Mesenchymal stem cell (in vitro differentiated cells and primary cell): ENCODE measurements around the gene ELF3.

ENCODE experiments used
- DNase-seq: peaks from one replicate; pipeline ENCODE4 v3.0.0-alpha.2; 2013
- H2AFZ ChIP-seq: one replicate; pipeline ENCODE4 v1.6.1; 2013; ENCODE audit warnings: low read depth, mild to moderate bottlenecking, control low read depth, inconsistent platforms, low read length, moderate library complexity
- H2AK5ac ChIP-seq: 2 replicates; pipeline ENCODE4 v1.6.1; 2013; ENCODE audit warnings: low read length, moderate library complexity, mild to moderate bottlenecking, inconsistent platforms; ENCODE audit not compliant: severe bottlenecking
- H2BK120ac ChIP-seq: one replicate; pipeline ENCODE4 v1.6.1; 2013; ENCODE audit warnings: low read depth, mild to moderate bottlenecking, inconsistent platforms, low read length, moderate library complexity
- H2BK12ac ChIP-seq, 2 experiments: one replicate each; pipeline ENCODE4 v1.6.1; 2013; ENCODE audit warnings: inconsistent platforms in 2 of 2, low read length in 2 of 2, mild to moderate bottlenecking in 2 of 2, moderate library complexity in 2 of 2, control low read depth in 1 of 2
- H2BK15ac ChIP-seq: one replicate; pipeline ENCODE4 v1.6.1; 2013; ENCODE audit warnings: mild to moderate bottlenecking, low read depth, inconsistent platforms; ENCODE audit not compliant: poor library complexity, severe bottlenecking
- H2BK5ac ChIP-seq: 2 replicates; pipeline ENCODE4 v1.6.1; 2013; ENCODE audit warnings: low read depth, mild to moderate bottlenecking, low read length, control low read depth, inconsistent platforms; ENCODE audit not compliant: poor library complexity, severe bottlenecking
- H3K14ac ChIP-seq, 2 experiments: one replicate each; pipeline ENCODE4 v1.6.1; 2013; ENCODE audit warnings: inconsistent platforms in 2 of 2, low read length in 2 of 2, control low read depth in 1 of 2, mild to moderate bottlenecking in 1 of 2, moderate library complexity in 1 of 2
- H3K18ac ChIP-seq, 2 experiments: one replicate each; pipeline ENCODE4 v1.6.1; 2013; ENCODE audit warnings: inconsistent platforms in 2 of 2, low read length in 2 of 2, control low read depth in 1 of 2, low read depth in 1 of 2, mild to moderate bottlenecking in 1 of 2
- H3K23ac ChIP-seq, 2 experiments: one replicate each; pipeline ENCODE4 v1.6.1; 2013; ENCODE audit warnings: inconsistent platforms in 2 of 2, low read length in 2 of 2, mild to moderate bottlenecking in 2 of 2, moderate library complexity in 2 of 2, control low read depth in 1 of 2
- H3K27ac ChIP-seq: 2 replicates; pipeline ENCODE4 v1.5.1; 2013; ENCODE audit warnings: mild to moderate bottlenecking, moderate library complexity, low read length, control low read depth, inconsistent platforms; ENCODE audit not compliant: poor library complexity, severe bottlenecking
- H3K27me3 ChIP-seq, 2 experiments: 2 replicates each; pipeline versions ENCODE4 v1.6.1 to v1.7.0; 2013; ENCODE audit warnings: low read length in 2 of 2, mild to moderate bottlenecking in 2 of 2, moderate library complexity in 2 of 2, control low read depth in 1 of 2, inconsistent platforms in 1 of 2; ENCODE audit not compliant: control insufficient read depth in 1 of 2, insufficient read depth in 1 of 2
- H3K36me3 ChIP-seq, 2 experiments: 2 replicates each; pipeline versions ENCODE4 v1.6.1 to v1.7.0; 2013; ENCODE audit warnings: low read length in 2 of 2, control low read depth in 1 of 2, inconsistent platforms in 1 of 2, low read depth in 1 of 2, mild to moderate bottlenecking in 1 of 2; ENCODE audit not compliant: insufficient read depth in 2 of 2, control insufficient read depth in 1 of 2
- H3K4ac ChIP-seq, 2 experiments: one replicate each; pipeline ENCODE4 v1.6.1; 2013; ENCODE audit warnings: inconsistent platforms in 2 of 2, low read length in 2 of 2, mild to moderate bottlenecking in 2 of 2, moderate library complexity in 2 of 2, control low read depth in 1 of 2, low read depth in 1 of 2
- H3K4me1 ChIP-seq: 2 replicates; pipeline ENCODE4 v1.6.1; 2013; ENCODE audit warnings: low read depth, low read length, control low read depth; ENCODE audit not compliant: control insufficient read depth, insufficient read depth
- H3K4me2 ChIP-seq: 2 replicates; pipeline ENCODE4 v1.6.1; 2013; ENCODE audit warnings: low read length, mild to moderate bottlenecking, inconsistent platforms; ENCODE audit not compliant: poor library complexity, severe bottlenecking
- H3K4me3 ChIP-seq, 2 experiments: 2 replicates each; pipeline versions ENCODE4 v1.5.1 to v1.7.0; 2013; ENCODE audit warnings: low read length in 2 of 2, mild to moderate bottlenecking in 2 of 2, control low read depth in 1 of 2, low read depth in 1 of 2; ENCODE audit not compliant: insufficient read depth in 1 of 2
- H3K79me1 ChIP-seq: replicated peaks from 2 replicates; pipeline ENCODE4 v1.6.1; 2013; ENCODE audit warnings: mild to moderate bottlenecking, control low read depth, low read length, inconsistent platforms; ENCODE audit not compliant: poor library complexity, severe bottlenecking
- H3K9ac ChIP-seq: 2 replicates; pipeline ENCODE4 v1.7.0; 2013; ENCODE audit warnings: mild to moderate bottlenecking, low read length, moderate library complexity
- H3K9me3 ChIP-seq: 2 replicates; pipeline ENCODE4 v1.7.0; 2013; ENCODE audit warnings: mild to moderate bottlenecking, low read length; ENCODE audit not compliant: control insufficient read depth
- H4K8ac ChIP-seq: one replicate; pipeline ENCODE4 v1.6.1; 2013; ENCODE audit warnings: inconsistent platforms, mild to moderate bottlenecking, low read length, moderate library complexity
- H4K91ac ChIP-seq: one replicate; pipeline ENCODE4 v1.6.1; 2013; ENCODE audit warnings: mild to moderate bottlenecking, low read length, inconsistent platforms
- WGBS: methylation state at CpG from one replicate; pipeline ENCODE4 v1.1.7; 2013; ENCODE audit warnings: mixed read lengths; 5-methylcytosine and 5-hydroxymethylcytosine counted together

The ELF3 gene

GRCh38 chr1:201968202-201968925 is 42.0 kb upstream of the ELF3 start:
- no peak overlapping the region for H4K8ac ChIP-seq
- no peak overlapping the region for H2BK120ac ChIP-seq
- H4K91ac ChIP-seq: no peak overlapping the region
- WGBS: 90% methylated on average over 12 of the region's 16 CpGs
- H3K27me3 ChIP-seq: no peaks in the 10 kb centered on the region
- no peak overlapping the region for H2AK5ac ChIP-seq
- peaks cover 8% of the 10 kb centered on the region for H3K4me1 ChIP-seq
- peaks cover 5% of the 10 kb centered on the region for H3K79me1 ChIP-seq
- H3K36me3 ChIP-seq: peaks cover 20 to 68% of the 10 kb centered on the region in 2 experiments
- no peak overlapping the region for H3K23ac ChIP-seq
- no peak overlapping the region for H2BK12ac ChIP-seq
- H3K4ac ChIP-seq: no peak overlapping the region
- no peak overlapping the region for H2BK15ac ChIP-seq
- H3K4me2 ChIP-seq: no peak overlapping the region
- no peak overlapping the region for H3K27ac ChIP-seq
- H3K14ac ChIP-seq: no peak overlapping the region
- H3K9ac ChIP-seq: no peak overlapping the region
- H2AFZ ChIP-seq: no peak overlapping the region
- H3K9me3 ChIP-seq: no peaks in the 10 kb centered on the region
- H2BK5ac ChIP-seq: no peak overlapping the region
- H3K4me3 ChIP-seq: no peak overlapping the region
- H3K18ac ChIP-seq: no peak overlapping the region
- DNase-seq: no peak

- Histone ChIP-seq H3K36me3 (peaks cover 20 to 51% of the 10 kb centered on the region in 2 experiments), H2BK15ac (no peak overlapping the region), H2BK120ac (no peak overlapping the region), H3K9ac (peak overlapping the region; percentile 22), H3K79me1 (peaks cover 3% of the 10 kb centered on the region), H3K4me2 (no peak overlapping the region), H4K91ac (no peak overlapping the region), H2AK5ac (no peak overlapping the region), H2AFZ (no peak overlapping the region), H3K4me3 (no peak overlapping the region), H3K27me3 (no peaks in the 10 kb centered on the region), H3K4ac (no peak overlapping the region), H4K8ac (no peak overlapping the region), H3K9me3 (no peaks in the 10 kb centered on the region), H3K14ac (no peak overlapping the region), H3K4me1 (peaks cover 8% of the 10 kb centered on the region), H3K23ac (no peak overlapping the region), H2BK12ac (no peak overlapping the region), H2BK5ac (no peak overlapping the region), H3K27ac (no peak overlapping the region), H3K18ac (no peak overlapping the region)
- peak; percentile 15 for DNase-seq
- WGBS: 73% methylated on average over 7 of the region's 9 CpGs
Measured at GRCh38 chr1:201970334-201971159, 39.8 kb upstream of the ELF3 start.

GRCh38 chr1:201982082-201982622 is 28.2 kb upstream of the ELF3 start:
- H3K4me3 ChIP-seq: peak overlapping the region; percentile 38 to 86
- H3K14ac ChIP-seq: no peak overlapping the region
- no peak overlapping the region for H4K91ac ChIP-seq
- WGBS: 19% methylated on average over 24 of the region's 31 CpGs
- no peaks in the 10 kb centered on the region for H3K27me3 ChIP-seq
- H3K4me1 ChIP-seq: peaks cover 15% of the 10 kb centered on the region
- peak overlapping the region in 1 of 2 experiments; percentile 42 for H3K4ac ChIP-seq
- no peak overlapping the region for H3K23ac ChIP-seq
- DNase-seq: no peak
- peak overlapping the region in 1 of 2 experiments; percentile 4 for H2BK12ac ChIP-seq
- H2BK15ac ChIP-seq: no peak overlapping the region
- no peak overlapping the region for H2AK5ac ChIP-seq
- H3K4me2 ChIP-seq: peak overlapping the region; percentile 15
- H3K9me3 ChIP-seq: no peaks in the 10 kb centered on the region
- no peak overlapping the region for H3K27ac ChIP-seq
- H3K18ac ChIP-seq: peak overlapping the region in 1 of 2 experiments; percentile 55
- peak overlapping the region; percentile 91 for H3K9ac ChIP-seq
- peak overlapping the region; percentile 9 for H4K8ac ChIP-seq
- H3K79me1 ChIP-seq: peaks cover 3% of the 10 kb centered on the region
- peak overlapping the region; percentile 11 for H2AFZ ChIP-seq
- peaks cover 0 to 4% of the 10 kb centered on the region in 2 experiments for H3K36me3 ChIP-seq
- no peak overlapping the region for H2BK5ac ChIP-seq
- H2BK120ac ChIP-seq: no peak overlapping the region
